BE2C (cell line): ENCODE results near the gene MLEC.
A peak's percentile ranks its signal among the peaks of the same experiment; 100 is the strongest.

ENCODE experiments used
- DNase-seq: peaks from one replicate; pipeline ENCODE4 v3.0.0-alpha.2; 2020
- H3K27me3 ChIP-seq: fragments of 250-450 bp; sonication (Bioruptor Pico); 2 replicates; pipeline ENCODE4 v1.5.1; 2020; ENCODE audit warnings: mild to moderate bottlenecking
- H3K36me3 ChIP-seq: fragments of 250-450 bp; sonication (Bioruptor Pico); 2 replicates; pipeline ENCODE4 v1.5.1; 2020; ENCODE audit warnings: mild to moderate bottlenecking
- H3K4me1 ChIP-seq: fragments of 250-450 bp; sonication (Bioruptor Pico); 2 replicates; pipeline ENCODE4 v1.5.1; 2020
- H3K4me3 ChIP-seq: 2 replicates; pipeline ENCODE4 v1.5.1; 2011; ENCODE audit warnings: low read depth, low read length
- H3K9me3 ChIP-seq: fragments of 250-450 bp; sonication (Bioruptor Pico); 2 replicates; pipeline ENCODE4 v1.5.1; 2020
- CTCF ChIP-seq: IDR thresholded peaks from 2 replicates; pipeline ENCODE4 v1.5.1; 2012; ENCODE audit warnings: mild to moderate bottlenecking, low read depth, low read length

MLEC gene

GRCh38 chr12:120719496-120720233, 32.7 kb downstream of the MLEC start:
- DNase-seq = no peak

GRCh38 chr12:120720234-120720986, 33.5 kb downstream of the MLEC start:
- peaks cover 61% of the 10 kb centered on the region for H3K36me3 ChIP-seq
- peaks cover 52% of the 10 kb centered on the region for H3K4me1 ChIP-seq
- DNase-seq = peak; percentile 55
- TF ChIP-seq CTCF = no peak
- no peak overlapping the region for H3K4me3 ChIP-seq
- no peaks in the 10 kb centered on the region for H3K27me3 ChIP-seq
- no peaks in the 10 kb centered on the region for H3K9me3 ChIP-seq

More at GRCh38 chr12:120719496-120720233, 32.7 kb downstream of the MLEC start:
- peaks cover 47% of the 10 kb centered on the region for H3K4me1 ChIP-seq
- H3K4me3 ChIP-seq = no peak overlapping the region
- no peak for TF ChIP-seq CTCF
- peaks cover 67% of the 10 kb centered on the region for H3K36me3 ChIP-seq
- no peaks in the 10 kb centered on the region for H3K27me3 ChIP-seq
- H3K9me3 ChIP-seq = no peaks in the 10 kb centered on the region

GRCh38 chr12:120720987-120721801, 34.2 kb downstream of the MLEC start:
- Histone ChIP-seq H3K36me3 (peaks cover 56% of the 10 kb centered on the region), H3K27me3 (no peaks in the 10 kb centered on the region), H3K4me1 (peaks cover 53% of the 10 kb centered on the region), H3K4me3 (no peak overlapping the region), H3K9me3 (no peaks in the 10 kb centered on the region)
- no peak for DNase-seq
- TF ChIP-seq CTCF = no peak

GRCh38 chr12:120721866-120722265, 34.9 kb downstream of the MLEC start:
- H3K4me3 ChIP-seq = no peak overlapping the region
- H3K4me1 ChIP-seq = peaks cover 56% of the 10 kb centered on the region
- TF ChIP-seq CTCF = no peak
- H3K36me3 ChIP-seq = peaks cover 49% of the 10 kb centered on the region
- peak; percentile 80 for DNase-seq
- H3K27me3 ChIP-seq = no peaks in the 10 kb centered on the region
- H3K9me3 ChIP-seq = no peaks in the 10 kb centered on the region

GRCh38 chr12:120722784-120723183, 35.8 kb downstream of the MLEC start:
- H3K4me1 ChIP-seq = peaks cover 56% of the 10 kb centered on the region
- DNase-seq = no peak
- no peaks in the 10 kb centered on the region for H3K9me3 ChIP-seq
- no peaks in the 10 kb centered on the region for H3K27me3 ChIP-seq
- peaks cover 44% of the 10 kb centered on the region for H3K36me3 ChIP-seq
- H3K4me3 ChIP-seq = no peak overlapping the region
- TF ChIP-seq CTCF = no peak
